ENCODE data around the gene ZSCAN20.
A peak's percentile ranks its signal among the peaks of the same experiment; 100 is the strongest.

ZSCAN20 gene

GRCh38 chr1:33459691-33460090 lies 12.8 kb upstream of the ZSCAN20 start:
- TF ChIP-seq CTCF (IDR thresholded peaks at IDR 0.05; ENCODE audit: insufficient read depth, low read depth, low read length, missing control alignments), result no peak
- H3K4me3 ChIP-seq (ENCODE audit: low read length), result no peak overlapping the region
- DNase-seq (ENCODE audit: low read depth), result peak; percentile 52

GRCh38 chr1:33460144-33460543 lies 12.3 kb upstream of the ZSCAN20 start:
- no peak overlapping the region for H3K4me3 ChIP-seq (ENCODE audit: low read length)
- DNase-seq (ENCODE audit: low read depth), result peak; percentile 81
- TF ChIP-seq CTCF (IDR thresholded peaks at IDR 0.05; ENCODE audit: insufficient read depth, low read depth, low read length, missing control alignments), result no peak

- no peak overlapping the region for H3K4me3 ChIP-seq (ENCODE audit: low read length)
- no peak for DNase-seq (ENCODE audit: low read depth)
- no peak for TF ChIP-seq CTCF (IDR thresholded peaks at IDR 0.05; ENCODE audit: insufficient read depth, low read depth, low read length, missing control alignments)
Observed at GRCh38 chr1:33460947-33461629, 11.4 kb upstream of the ZSCAN20 start.

GRCh38 chr1:33462405-33463164 lies 9.9 kb upstream of the ZSCAN20 start:
- TF ChIP-seq CTCF (IDR thresholded peaks at IDR 0.05; ENCODE audit: insufficient read depth, low read depth, low read length, missing control alignments), result no peak
- no peak for DNase-seq (ENCODE audit: low read depth)
- H3K4me3 ChIP-seq (ENCODE audit: low read length), result no peak overlapping the region

GRCh38 chr1:33464552-33464951 lies 7.9 kb upstream of the ZSCAN20 start:
- no peak overlapping the region for H3K4me3 ChIP-seq (ENCODE audit: low read length)
- no peak for DNase-seq (ENCODE audit: low read depth)
- no peak for TF ChIP-seq CTCF (IDR thresholded peaks at IDR 0.05; ENCODE audit: insufficient read depth, low read depth, low read length, missing control alignments)

- TF ChIP-seq CTCF (IDR thresholded peaks at IDR 0.05; ENCODE audit: insufficient read depth, low read depth, low read length, missing control alignments), result no peak
- DNase-seq (ENCODE audit: low read depth), result no peak
- no peak overlapping the region for H3K4me3 ChIP-seq (ENCODE audit: low read length)
Observed at GRCh38 chr1:33465316-33465715, 7.1 kb upstream of the ZSCAN20 start.
